ENCODE results near the gene HOXA4. TPM values are rescaled to one million over a fixed set of nuclear protein-coding genes. Genes with fewer than 3 reads are reported as not detected.

Gene HOXA4
- total and polyA plus RNA-seq, 10 donors: 2.1 to 10.8 (median 4.3) TPM

GRCh38 chr7:27154369-27154768 is 23.8 kb upstream of the HOXA4 start:
- H3K4me1 ChIP-seq: peaks cover 18 to 91% (median 66%) of the 10 kb centered on the region in 6 donors
- H3K27ac ChIP-seq: no peak overlapping the region
- no peak overlapping the region for H3K4me3 ChIP-seq
- WGBS, 5 donors: 61 to 75% (median 68%) methylated on average over 10 of the region's 10 CpGs
- no peak for DNase-seq
- no peak for TF ChIP-seq POLR2A (IDR thresholded peaks at IDR 0.05)
- TF ChIP-seq, protein P1, sequence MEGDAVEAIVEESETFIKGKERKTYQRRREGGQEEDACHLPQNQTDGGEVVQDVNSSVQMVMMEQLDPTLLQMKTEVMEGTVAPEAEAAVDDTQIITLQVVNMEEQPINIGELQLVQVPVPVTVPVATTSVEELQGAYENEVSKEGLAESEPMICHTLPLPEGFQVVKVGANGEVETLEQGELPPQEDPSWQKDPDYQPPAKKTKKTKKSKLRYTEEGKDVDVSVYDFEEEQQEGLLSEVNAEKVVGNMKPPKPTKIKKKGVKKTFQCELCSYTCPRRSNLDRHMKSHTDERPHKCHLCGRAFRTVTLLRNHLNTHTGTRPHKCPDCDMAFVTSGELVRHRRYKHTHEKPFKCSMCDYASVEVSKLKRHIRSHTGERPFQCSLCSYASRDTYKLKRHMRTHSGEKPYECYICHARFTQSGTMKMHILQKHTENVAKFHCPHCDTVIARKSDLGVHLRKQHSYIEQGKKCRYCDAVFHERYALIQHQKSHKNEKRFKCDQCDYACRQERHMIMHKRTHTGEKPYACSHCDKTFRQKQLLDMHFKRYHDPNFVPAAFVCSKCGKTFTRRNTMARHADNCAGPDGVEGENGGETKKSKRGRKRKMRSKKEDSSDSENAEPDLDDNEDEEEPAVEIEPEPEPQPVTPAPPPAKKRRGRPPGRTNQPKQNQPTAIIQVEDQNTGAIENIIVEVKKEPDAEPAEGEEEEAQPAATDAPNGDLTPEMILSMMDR (IDR thresholded peaks at IDR 0.05 in 8 of 11, conservative IDR thresholded peaks at IDR 0.05 in 3 of 11): no peak
- TF ChIP-seq POLR2AphosphoS5 (IDR thresholded peaks at IDR 0.05): no peak
- H3K36me3 ChIP-seq: no peaks in the 10 kb centered on the region
- intact Hi-C loops (cut with DNase I; ENCODE audit: low total_unique reads): no loop called here
- peaks cover 0 to 4% (median 0%) of the 10 kb centered on the region in 8 donors for H3K9me3 ChIP-seq
- peaks cover 26 to 100% (median 98%) of the 10 kb centered on the region in 7 donors for H3K27me3 ChIP-seq (replicated peaks in 1 of 7)

DNA sequence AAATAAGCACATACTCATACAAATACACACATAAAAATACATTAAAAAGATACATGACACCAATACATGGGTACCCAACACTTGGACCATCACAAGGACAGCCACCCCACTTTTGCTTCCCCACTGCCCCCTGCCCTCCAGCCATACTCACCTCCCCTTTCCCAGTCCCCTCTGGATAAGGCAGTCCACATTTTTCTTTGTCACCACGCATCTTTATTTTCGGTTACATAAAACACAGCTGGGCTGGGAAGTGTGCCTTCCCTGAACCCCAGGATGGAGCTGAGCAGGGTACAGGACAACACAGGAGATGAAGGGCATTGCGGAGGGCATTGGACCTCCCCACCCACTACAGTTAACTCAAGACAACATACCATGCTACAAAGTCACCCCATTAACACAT is 23.0 kb upstream of the HOXA4 start:
- Histone ChIP-seq H3K4me3 (no peak overlapping the region), H3K9me3 (peaks cover 0 to 4% (median 0%) of the 10 kb centered on the region in 8 donors), H3K4me1 (peaks cover 18 to 90% (median 70%) of the 10 kb centered on the region in 6 donors), H3K27me3 (replicated peaks in 1 of 7) (peaks cover 26 to 100% (median 98%) of the 10 kb centered on the region in 7 donors), H3K27ac (no peak overlapping the region), H3K36me3 (no peaks in the 10 kb centered on the region)
- no peak for DNase-seq
- TF ChIP-seq POLR2AphosphoS5 (IDR thresholded peaks at IDR 0.05) (no peak), POLR2A (IDR thresholded peaks at IDR 0.05) (no peak)
- TF ChIP-seq, protein P1 (IDR thresholded peaks at IDR 0.05 in 8 of 11, conservative IDR thresholded peaks at IDR 0.05 in 3 of 11): no peak
- intact Hi-C loops (cut with DNase I; ENCODE audit: low total_unique reads): no loop called here
- 76 to 86% (median 80%) methylated on average over 3 of the region's 3 CpGs for WGBS, 5 donors

GRCh38 chr7:27152816-27153442 is 22.4 kb upstream of the HOXA4 start:
- peaks cover 21 to 90% (median 73%) of the 10 kb centered on the region in 6 donors for H3K4me1 ChIP-seq
- 25 to 42% (median 32%) methylated on average over 11 to 22 of the region's 22 CpGs for WGBS, 5 donors
- peak; percentile 59 for DNase-seq
- no peak for TF ChIP-seq POLR2A (IDR thresholded peaks at IDR 0.05)
- TF ChIP-seq POLR2AphosphoS5 (IDR thresholded peaks at IDR 0.05): no peak
- TF ChIP-seq, protein P1 (IDR thresholded peaks at IDR 0.05 in 8 of 11, conservative IDR thresholded peaks at IDR 0.05 in 3 of 11): no peak
- H3K9me3 ChIP-seq: peaks cover 0 to 4% (median 0%) of the 10 kb centered on the region in 8 donors
- H3K36me3 ChIP-seq: no peaks in the 10 kb centered on the region
- intact Hi-C loops (cut with DNase I; ENCODE audit: low total_unique reads): no loop called here
- H3K27me3 ChIP-seq (replicated peaks in 1 of 7): peaks cover 26 to 100% (median 98%) of the 10 kb centered on the region in 7 donors
- peak overlapping the region in 3 of 8 donors; percentile 8 to 68 (median 43) for H3K4me3 ChIP-seq
- peak overlapping the region in 5 of 8 donors; percentile 30 to 69 (median 60) for H3K27ac ChIP-seq

All from spleen (tissue), 11 donors.